HepG2 (cell line): ENCODE results near the gene IL16. TPM values are rescaled to one million over a fixed set of nuclear protein-coding genes. Genes with fewer than 3 reads are reported as not detected.

ENCODE experiments used
- ATAC-seq: fragments of 200-7000 bp; cut with Tn5 transposase; 3 replicates; pipeline ENCODE4 v1.9.1; 2020; ENCODE audit warnings: mild to moderate bottlenecking, moderate library complexity
- BruUV-seq: library from RNA; stranded (reverse); fragments of 400-500 nt; replicated peaks from 2 replicates; lab custom pipeline; 2021; lab: Mats Ljungman, UMichigan
- CTCF ChIA-PET: fragments of 300-600 bp; formaldehyde crosslinking; extraction: SDS; loops from one replicate; lab custom pipeline; 2021; ENCODE audit warnings: low total read pairs, inconsistent platforms, low intra/inter-chr PET ratio; lab: Yijun Ruan, JAX
- POLR2A ChIA-PET: fragments of 350-600 bp; sonication (Branson Sonifier 250); formaldehyde crosslinking; loops from one replicate; lab custom pipeline; 2020; ENCODE audit warnings: antibody characterized with exemption, inconsistent platforms; lab: Yijun Ruan, JAX
- DNase-seq: peaks from one replicate; pipeline ENCODE4 v3.0.0-alpha.2; 2015; ENCODE audit warnings: low spot score
- FAIRE-seq: peaks from 3 replicates; lab custom pipeline; 2011; peaks lifted over from hg19 to GRCh38; lab: Jason Lieb, UNC
- H2AFZ ChIP-seq: one replicate; pipeline ENCODE4 v1.6.1; 2011; ENCODE audit warnings: low read length, inconsistent platforms
- H3K27ac ChIP-seq: fragments of 300-600 bp; 3 replicates; pipeline ENCODE4 v1.8.0; 2011; ENCODE audit warnings: mixed run types, mild to moderate bottlenecking, mixed read lengths, low read length, inconsistent platforms; ENCODE audit not compliant: insufficient read depth; ENCODE audit errors: extremely low read length
- H3K27me3 ChIP-seq, 2 experiments: fragments of 200-600 bp in 1 of 2; 2 replicates in 1 of 2; 3 replicates in 1 of 2; pipeline versions ENCODE4 v1.6.0 to v1.8.0; 2011; ENCODE audit warnings: low read length in 2 of 2, mild to moderate bottlenecking in 2 of 2, moderate library complexity in 2 of 2, inconsistent platforms in 1 of 2; ENCODE audit not compliant: insufficient read depth in 2 of 2, control insufficient read depth in 1 of 2
- H3K36me3 ChIP-seq, 2 experiments: fragments of 200-600 bp in 1 of 2; replicated peaks in 1 of 2; 2 replicates in 1 of 2; 3 replicates in 1 of 2; pipeline versions ENCODE4 v1.5.1 to v1.8.0; 2011; ENCODE audit warnings: low read length in 2 of 2, inconsistent platforms in 1 of 2; ENCODE audit not compliant: insufficient read depth in 2 of 2, control insufficient read depth in 1 of 2
- H3K4me1 ChIP-seq: 2 replicates; pipeline ENCODE4 v1.5.1; 2012; ENCODE audit warnings: low read length, inconsistent platforms; ENCODE audit not compliant: insufficient read depth
- H3K4me2 ChIP-seq: 2 replicates; pipeline ENCODE4 v1.6.0; 2011; ENCODE audit warnings: low read depth, low read length, inconsistent platforms
- H3K4me3 ChIP-seq, 3 experiments: fragments of 200-600 bp in 1 of 3; sonication (generic), shearing (Covaris generic) in 1 of 3; replicated peaks in 1 of 3; 2 replicates each; pipeline ENCODE4 v1.5.1; 2011 to 2016; ENCODE audit warnings: low read length in 3 of 3, inconsistent platforms in 2 of 3, low read depth in 2 of 3, mild to moderate bottlenecking in 2 of 3, control low read depth in 1 of 3, mixed read lengths in 1 of 3; ENCODE audit not compliant: insufficient read depth in 1 of 3
- H3K79me2 ChIP-seq: one replicate; pipeline ENCODE4 v1.6.1; 2011; ENCODE audit warnings: low read length, inconsistent platforms; ENCODE audit not compliant: insufficient read depth
- H3K9ac ChIP-seq: 2 replicates; pipeline ENCODE4 v1.6.0; 2011; ENCODE audit warnings: mild to moderate bottlenecking, low read depth, low read length, inconsistent platforms; ENCODE audit not compliant: insufficient read depth
- H3K9me3 ChIP-seq: 2 replicates; pipeline ENCODE4 v1.5.1; 2012; ENCODE audit warnings: mild to moderate bottlenecking, low read length
- H4K20me1 ChIP-seq: 2 replicates; pipeline ENCODE4 v1.6.0; 2011; ENCODE audit warnings: inconsistent platforms, mild to moderate bottlenecking, low read length, moderate library complexity; ENCODE audit not compliant: insufficient read depth
- BHLHE40 ChIP-seq: IDR thresholded peaks from 2 replicates; pipeline ENCODE4 v1.6.1; 2011; ENCODE audit warnings: low read length, improper control_type of control experiment
- CREB1 ChIP-seq, 2 experiments: fragments of 450-650 bp in 1 of 2; IDR thresholded peaks; 2 replicates each; pipeline ENCODE4 v1.6.1; 2016 to 2017; ENCODE audit warnings: control low read depth in 1 of 2, mild to moderate bottlenecking in 1 of 2, missing compliant biosample characterization in 1 of 2, missing genetic modification characterization in 1 of 2
- ELF1 ChIP-seq: sonication (generic); formaldehyde crosslinking; IDR thresholded peaks from 2 replicates; pipeline ENCODE4 v1.4.0; 2020; ENCODE audit warnings: missing genetic modification reagents
- ELF3 ChIP-seq: IDR thresholded peaks from 2 replicates; pipeline ENCODE4 v1.6.1; 2016; ENCODE audit warnings: missing genetic modification reagents, missing compliant biosample characterization
- HHEX ChIP-seq: IDR thresholded peaks from 2 replicates; pipeline ENCODE4 v1.6.1; 2016; ENCODE audit warnings: control low read depth
- JARID2 ChIP-seq: sonication (generic); formaldehyde crosslinking; IDR thresholded peaks from 2 replicates; pipeline ENCODE4 v1.8.1; 2023; ENCODE audit warnings: missing genetic modification reagents, inconsistent platforms; ENCODE audit not compliant: insufficient replicate concordance
- KAT7 ChIP-seq: IDR thresholded peaks from 2 replicates; pipeline ENCODE4 v1.6.1; 2018; ENCODE audit warnings: borderline replicate concordance, missing compliant biosample characterization
- KLF11 ChIP-seq: IDR thresholded peaks from 2 replicates; pipeline ENCODE4 v1.6.1; 2016; ENCODE audit warnings: missing compliant biosample characterization
- MEIS2 ChIP-seq: sonication (generic); formaldehyde crosslinking; IDR thresholded peaks from 2 replicates; pipeline ENCODE4 v1.9.0; 2021; ENCODE audit warnings: mild to moderate bottlenecking, missing genetic modification reagents
- NFKB2 ChIP-seq: sonication (generic); formaldehyde crosslinking; IDR thresholded peaks from 2 replicates; pipeline ENCODE4 v1.4.0; 2020; ENCODE audit warnings: missing genetic modification reagents, borderline replicate concordance
- RAD21 ChIP-seq: fragments of 450-650 bp; formaldehyde crosslinking; IDR thresholded peaks from 2 replicates; pipeline ENCODE4 v1.5.0; 2020; ENCODE audit warnings: mild to moderate bottlenecking
- RELA ChIP-seq: sonication (generic); formaldehyde crosslinking; IDR thresholded peaks from 2 replicates; pipeline ENCODE4 v1.4.0; 2020; ENCODE audit warnings: missing genetic modification reagents
- SAFB2 ChIP-seq: sonication (generic); formaldehyde crosslinking; IDR thresholded peaks from 2 replicates; pipeline ENCODE4 v1.5.1; 2020; ENCODE audit warnings: missing genetic modification reagents, low read depth, mild to moderate bottlenecking, borderline replicate concordance
- SOX5 ChIP-seq: IDR thresholded peaks from 2 replicates; pipeline ENCODE4 v1.6.1; 2016; ENCODE audit warnings: borderline replicate concordance
- ZFYVE20 ChIP-seq: sonication (generic); formaldehyde crosslinking; IDR thresholded peaks from 2 replicates; pipeline ENCODE4 v1.8.0; 2023; ENCODE audit warnings: low read depth, mild to moderate bottlenecking, moderate library complexity, missing genetic modification reagents, borderline replicate concordance
- ZNF296 ChIP-seq: sonication (generic); formaldehyde crosslinking; conservative IDR thresholded peaks from 2 replicates; pipeline ENCODE4 v1.5.0; 2020; ENCODE audit warnings: mild to moderate bottlenecking, missing genetic modification reagents
- ZNF337 ChIP-seq: sonication (generic); formaldehyde crosslinking; IDR thresholded peaks from 2 replicates; pipeline ENCODE4 v1.5.1; 2020; ENCODE audit warnings: missing genetic modification reagents, low read depth, mild to moderate bottlenecking, borderline replicate concordance
- ZNF33A ChIP-seq: sonication (generic); formaldehyde crosslinking; IDR thresholded peaks from 2 replicates; pipeline ENCODE4 v1.5.1; 2020; ENCODE audit warnings: missing genetic modification reagents, mild to moderate bottlenecking, moderate library complexity, borderline replicate concordance
- ZNF549 ChIP-seq: sonication (generic); formaldehyde crosslinking; IDR thresholded peaks from 2 replicates; pipeline ENCODE4 v1.5.0; 2020; ENCODE audit warnings: missing genetic modification reagents
- ZNF557 ChIP-seq: sonication (generic); formaldehyde crosslinking; IDR thresholded peaks from 2 replicates; pipeline ENCODE4 v1.4.0; 2020; ENCODE audit warnings: missing genetic modification reagents
- ZNF768 ChIP-seq: sonication (generic); formaldehyde crosslinking; IDR thresholded peaks from 2 replicates; pipeline ENCODE4 v1.4.0; 2020; ENCODE audit warnings: missing genetic modification reagents
- WGBS: methylation state at CpG from one replicate; pipeline ENCODE4 v1.1.6; 2017; ENCODE audit warnings: low lambda C conversion rate; 5-methylcytosine and 5-hydroxymethylcytosine counted together
- in situ Hi-C: cut with HindIII; loops from 2 replicates; pipeline ENCODE4 v1.10.0; 2017; ENCODE audit warnings: low pct_unique_long_range_greater_than_20kb; ENCODE audit not compliant: extremely low pct_ligation_motif_present
- intact Hi-C: fragments of 100-400 bp; cut with micrococcal nuclease; formaldehyde crosslinking; loops from one replicate; pipeline ENCODE4 v1.10.0; 2022; ENCODE audit not compliant: unreplicated experiment
- polyA plus RNA-seq, 8 experiments: library from polyadenylated mRNA; depleted of rRNA in 3 of 8; stranded (reverse) in 7 of 8; unstranded in 1 of 8; fragments of >200 nt; fragmentation: Illumina TruSeq in 4 of 8; extraction: Trizol in 4 of 8; gene quantifications; 2 replicates each; pipeline versions ENCODE4 v1.2.1 to v1.2.3, GENCODE V29; 2011 to 2016; ENCODE audit warnings: low read depth in 4 of 8, missing spikeins in 1 of 8, mixed read lengths in 1 of 8; ENCODE audit not compliant: insufficient read depth in 1 of 8
- total RNA-seq, 5 experiments: library from RNA; depleted of rRNA; stranded (reverse); fragments of >200 nt; fragmentation: Illumina TruSeq; extraction: Trizol; gene quantifications; 2 replicates each; pipeline ENCODE4 v1.2.3, GENCODE V29; 2016; ENCODE audit warnings: low read depth in 1 of 5

IL16 gene
- total and polyA plus RNA-seq, 2 of the 13 experiments (the other 11 are each of a cell fraction or from before 2014, with no cell fraction given) = 0.03 TPM; not detected in 1

DNA sequence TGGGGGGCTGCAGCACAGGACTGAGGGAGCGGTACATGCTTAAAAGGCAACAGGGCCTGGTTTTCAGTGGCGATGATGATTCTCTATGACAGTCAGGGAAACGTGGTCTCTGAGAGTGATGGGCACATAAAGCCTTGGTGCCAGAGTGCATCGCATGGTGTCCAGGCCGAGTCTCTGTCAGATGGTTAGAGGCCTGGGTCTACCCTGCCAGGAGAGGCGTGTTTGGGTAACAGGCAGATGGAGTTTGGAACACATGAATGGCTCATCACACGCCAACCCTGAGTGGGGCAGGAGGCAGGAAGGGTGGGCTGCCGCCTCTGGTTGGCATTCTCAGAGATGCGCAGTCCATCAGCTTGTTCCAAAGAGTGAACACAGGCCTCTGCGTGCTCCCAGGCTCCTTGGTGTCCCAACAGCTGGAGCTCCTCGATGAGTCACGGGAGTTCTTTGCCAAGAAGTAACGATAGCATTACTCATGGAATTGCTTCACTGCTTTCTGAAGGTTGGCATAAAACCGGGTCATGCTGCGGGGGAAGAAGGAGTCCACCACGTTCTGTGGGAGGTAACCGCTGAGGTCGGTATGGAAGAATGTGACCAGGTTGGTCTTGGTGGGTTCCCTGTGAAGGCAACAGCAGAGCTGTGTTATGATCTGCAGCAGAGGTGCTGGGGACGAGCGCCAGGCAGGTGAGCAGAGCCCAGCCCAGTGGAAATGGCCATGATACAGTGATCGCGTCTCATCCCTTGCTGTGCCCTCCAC is 116.3 kb downstream of the IL16 start:
- no peak overlapping the region for H3K27ac ChIP-seq
- CTCF ChIA-PET = no interaction called here
- POLR2A ChIA-PET = no interaction called here

GRCh38 chr15:81313686-81314085 is 117.0 kb downstream of the IL16 start:
- ATAC-seq (no peak), FAIRE-seq (no peak), DNase-seq (no peak)
- no peak overlapping the region for H3K4me2 ChIP-seq
- TF ChIP-seq KLF11 (CRISPR knock-in tag) (no peak), ZNF557 (CRISPR knock-in tag) (no peak), ZNF296 (no peak), ZFYVE20 (no peak), SOX5 (CRISPR knock-in tag) (no peak), ZNF549 (no peak), JARID2 (CRISPR knock-in tag) (no peak)
- peaks cover 0 to 12% of the 10 kb centered on the region in 2 experiments; a peak in 3 of 5 replicates for H3K36me3 ChIP-seq
- in situ Hi-C loops (no loop called here), intact Hi-C loops (no loop called here)
- H4K20me1 ChIP-seq = no peaks in the 10 kb centered on the region
- ChIA-PET CTCF (no interaction called here), POLR2A (no interaction called here)
- H3K9me3 ChIP-seq = no peaks in the 10 kb centered on the region
- H3K27me3 ChIP-seq = no peaks in the 10 kb centered on the region
- no peaks in the 10 kb centered on the region for H3K79me2 ChIP-seq
- H3K9ac ChIP-seq = no peak overlapping the region
- no peak overlapping the region for H3K4me3 ChIP-seq
- H2AFZ ChIP-seq = no peak overlapping the region
- no peaks in the 10 kb centered on the region for H3K4me1 ChIP-seq
- 91% methylated on average over 5 of the region's 5 CpGs for WGBS
- H3K27ac ChIP-seq = no peak overlapping the region
- no TSS peak for BruUV-seq

More for the DNA sequence above, 116.3 kb downstream of the IL16 start:
- Histone ChIP-seq H3K27me3 (no peaks in the 10 kb centered on the region), H3K9me3 (no peaks in the 10 kb centered on the region), H3K4me2 (no peak overlapping the region), H3K36me3 (peaks cover 0 to 8% of the 10 kb centered on the region in 2 experiments; a peak in 3 of 5 replicates), H3K79me2 (no peaks in the 10 kb centered on the region), H4K20me1 (no peaks in the 10 kb centered on the region), H3K4me1 (no peaks in the 10 kb centered on the region), H2AFZ (no peak overlapping the region), H3K9ac (no peak overlapping the region), H3K4me3 (no peak overlapping the region)
- WGBS = 94% methylated on average over 18 of the region's 22 CpGs
- intact Hi-C loops (no loop called here), in situ Hi-C loops (no loop called here)
- DNase-seq = no peak
- no peak for ATAC-seq
- no TSS peak for BruUV-seq
- TF ChIP-seq MEIS2 (no peak), ELF3 (CRISPR knock-in tag) (no peak), ZNF33A (no peak), ZNF768 (no peak), BHLHE40 (no peak), RELA (CRISPR knock-in tag) (no peak), ELF1 (CRISPR knock-in tag) (no peak), SAFB2 (CRISPR knock-in tag) (no peak), RAD21 (CRISPR knock-in tag) (no peak), NFKB2 (CRISPR knock-in tag) (no peak), ZNF337 (no peak), KAT7 (CRISPR knock-in tag) (no peak), HHEX (no peak), CREB1 (IDR thresholded peaks at IDR 0.05) (no peak), CREB1 (CRISPR knock-in tag; IDR thresholded peaks at IDR 0.05) (no peak)
- no peak for FAIRE-seq
